Measurements from ENCODE around the gene RNLS. TPM values are rescaled to one million over a fixed set of nuclear protein-coding genes. Genes with fewer than 3 reads are reported as not detected.

RNLS gene
- total and polyA plus RNA-seq, 8 donors = 2.5 to 6.4 (median 5.9) TPM

- H3K27ac ChIP-seq = no peak overlapping the region
- no peak for FAIRE-seq
- ATAC-seq = peak in 2 of 4 donors; percentile 32 to 48
Measured at GRCh38 chr10:88392222-88392621, 190.9 kb downstream of the RNLS start.

GRCh38 chr10:88390041-88390440 is 193.1 kb downstream of the RNLS start:
- WGBS, 2 donors = 77 to 85% methylated on average over 4 of the region's 4 CpGs
- no peak for FAIRE-seq
- no peaks in the 10 kb centered on the region for H3K36me3 ChIP-seq
- peaks cover 6 to 18% (median 17%) of the 10 kb centered on the region in 3 donors for H3K4me1 ChIP-seq
- TF ChIP-seq CTCF (IDR thresholded peaks at IDR 0.05) = no peak
- no peaks in the 10 kb centered on the region for H3K27me3 ChIP-seq
- no peak for DNase-seq
- H3K9me3 ChIP-seq = no peaks in the 10 kb centered on the region
- no peak for ATAC-seq
- no peak overlapping the region for H3K27ac ChIP-seq
- intact Hi-C loops (cut with DNase I) = loop anchor here in 1 of 3 donors (10.0 kb wide), 1 partner anchor 535 kb away; no protein-coding TSS in a partner anchor
- H3K4me3 ChIP-seq = no peak overlapping the region

More at GRCh38 chr10:88392222-88392621, 190.9 kb downstream of the RNLS start:
- H3K9me3 ChIP-seq = no peaks in the 10 kb centered on the region
- H3K27me3 ChIP-seq = no peaks in the 10 kb centered on the region
- no peak overlapping the region for H3K4me3 ChIP-seq
- WGBS, 2 donors = 86% methylated on average over 1 of the region's 1 CpG
- intact Hi-C loops (cut with DNase I) = loop anchor here in 1 of 3 donors (10.0 kb wide), 1 partner anchor 537 kb away; no protein-coding TSS in a partner anchor
- H3K36me3 ChIP-seq = no peaks in the 10 kb centered on the region
- peaks cover 0 to 5% (median 0%) of the 10 kb centered on the region in 3 donors for H3K4me1 ChIP-seq
- TF ChIP-seq CTCF (IDR thresholded peaks at IDR 0.05) = no peak
- no peak for DNase-seq

GRCh38 chr10:88389456-88389855 is 193.7 kb downstream of the RNLS start:
- Histone ChIP-seq H3K36me3 (no peaks in the 10 kb centered on the region), H3K4me3 (no peak overlapping the region), H3K27ac (no peak overlapping the region), H3K9me3 (no peaks in the 10 kb centered on the region), H3K27me3 (no peaks in the 10 kb centered on the region), H3K4me1 (peaks cover 6 to 24% (median 23%) of the 10 kb centered on the region in 3 donors)
- 2% methylated on average over 3 of the region's 3 CpGs for WGBS, 2 donors
- intact Hi-C loops (cut with DNase I) = no loop called here
- peak; percentile 9 to 43 (median 36) for TF ChIP-seq CTCF (IDR thresholded peaks at IDR 0.05)
- DNase-seq (peak in 3 of 6 donors; percentile 10 to 31 (median 20)), FAIRE-seq (peak; percentile 89), ATAC-seq (peak in 2 of 4 donors; percentile 18 to 20)

- FAIRE-seq (no peak), DNase-seq (no peak), ATAC-seq (no peak)
- TF ChIP-seq CTCF (IDR thresholded peaks at IDR 0.05) = no peak
- peaks cover 6 to 30% (median 27%) of the 10 kb centered on the region in 3 donors for H3K4me1 ChIP-seq
- intact Hi-C loops (cut with DNase I) = no loop called here
- no peaks in the 10 kb centered on the region for H3K9me3 ChIP-seq
- H3K27me3 ChIP-seq = no peaks in the 10 kb centered on the region
- H3K27ac ChIP-seq = peak overlapping the region in 1 of 4 donors; percentile 80
- H3K4me3 ChIP-seq = no peak overlapping the region
- no peaks in the 10 kb centered on the region for H3K36me3 ChIP-seq
Measured at GRCh38 chr10:88388324-88388723, 194.8 kb downstream of the RNLS start.
